B cell (primary cell): Measurements from ENCODE around the gene CLCNKA. TPM values are rescaled to one million over a fixed set of nuclear protein-coding genes. Genes with fewer than 3 reads are reported as not detected.

Source experiments
- ATAC-seq: fragments of 200-7000 bp; cut with Tn5 transposase; one replicate; pipeline ENCODE4 v1.10.0; 2021; ENCODE audit warnings: low read depth, mild to moderate bottlenecking, moderate number of reproducible peaks, moderate library complexity
- CTCF ChIA-PET: fragments of 350-600 bp; sonication (Branson Sonifier 250); formaldehyde crosslinking; loops from one replicate; lab custom pipeline; 2021; ENCODE audit warnings: antibody characterized with exemption, inconsistent platforms; lab: Charles Lee
- POLR2A ChIA-PET: fragments of 350-600 bp; sonication (Branson Sonifier 250); formaldehyde crosslinking; loops from one replicate; lab custom pipeline; 2021; ENCODE audit warnings: antibody characterized with exemption; lab: Charles Lee
- DNase-seq: peaks from one replicate; pipeline ENCODE4 v3.0.0; 2013
- H2AFZ ChIP-seq: 2 replicates; pipeline ENCODE4 v1.6.1; 2012; ENCODE audit warnings: mild to moderate bottlenecking, low read depth, low read length; ENCODE audit not compliant: insufficient read depth, poor library complexity, severe bottlenecking
- H3K27ac ChIP-seq, 2 donors: 1 replicate in 1 of 2; 2 replicates in 1 of 2; pipeline ENCODE4 v1.5.1; 2012 to 2013; ENCODE audit warnings: low read length in 2 of 2, mild to moderate bottlenecking in 2 of 2, moderate library complexity in 1 of 2
- H3K27me3 ChIP-seq, 4 experiments: fragments of 200-600 bp in 1 of 4; sonication (generic) in 1 of 4; replicated peaks in 1 of 4; 1 replicate in 2 of 4; 2 replicates in 2 of 4; pipeline versions ENCODE4 v1.6.1 to v1.7.0; 2013 to 2016; ENCODE audit warnings: low read length in 3 of 4, mild to moderate bottlenecking in 2 of 4, mixed read lengths in 1 of 4, moderate library complexity in 1 of 4; ENCODE audit not compliant: insufficient read depth in 4 of 4, control insufficient read depth in 3 of 4; ENCODE audit errors: control extremely low read depth in 1 of 4
- H3K36me3 ChIP-seq, 2 experiments: replicated peaks in 1 of 2; 1 replicate in 1 of 2; 2 replicates in 1 of 2; pipeline versions ENCODE4 v1.6.1 to v1.7.1; 2013; ENCODE audit warnings: low read length in 1 of 2; ENCODE audit not compliant: insufficient read depth in 2 of 2, control insufficient read depth in 1 of 2; ENCODE audit errors: control extremely low read depth in 1 of 2, extremely low read depth in 1 of 2
- H3K4me1 ChIP-seq, 2 donors: fragments of 200-600 bp in 1 of 2; sonication (generic) in 1 of 2; 1 replicate in 1 of 2; 2 replicates in 1 of 2; pipeline versions ENCODE4 v1.5.1 to v1.6.1; 2013 to 2017; ENCODE audit warnings: low read length in 2 of 2; ENCODE audit not compliant: control insufficient read depth in 2 of 2, insufficient read depth in 2 of 2
- H3K4me2 ChIP-seq: replicated peaks from 2 replicates; pipeline ENCODE3; 2012; ENCODE audit warnings: mild to moderate bottlenecking, low read depth, low read length; ENCODE audit not compliant: poor library complexity, severe bottlenecking
- H3K4me3 ChIP-seq, 5 experiments: fragments of 200-600 bp in 1 of 5; sonication (generic) in 1 of 5; 1 replicate in 3 of 5; 2 replicates in 2 of 5; pipeline versions ENCODE4 v1.5.1 to v1.7.0; 2011 to 2016; ENCODE audit warnings: low read length in 4 of 5, mild to moderate bottlenecking in 4 of 5, low read depth in 2 of 5, control low read depth in 1 of 5, moderate library complexity in 1 of 5; ENCODE audit not compliant: insufficient read depth in 1 of 5; ENCODE audit errors: control extremely low read depth in 1 of 5, extremely low read depth in 1 of 5
- H3K79me2 ChIP-seq: fragments of 200-600 bp; sonication (generic); one replicate; pipeline ENCODE4 v1.6.0; 2016; ENCODE audit warnings: low read length; ENCODE audit not compliant: control insufficient read depth, insufficient read depth
- H3K9ac ChIP-seq: fragments of 200-600 bp; sonication (generic); 2 replicates; pipeline ENCODE4 v1.6.1; 2017; ENCODE audit warnings: mild to moderate bottlenecking, low read length, moderate library complexity
- H3K9me3 ChIP-seq, 3 donors: one replicate each; pipeline versions ENCODE4 v1.6.1 to v1.7.1; 2013; ENCODE audit warnings: low read length in 2 of 3; ENCODE audit not compliant: control insufficient read depth in 2 of 3, insufficient read depth in 1 of 3; ENCODE audit errors: control extremely low read depth in 1 of 3
- H4K20me1 ChIP-seq: 2 replicates; pipeline ENCODE4 v1.6.0; 2012; ENCODE audit warnings: mild to moderate bottlenecking, low read length; ENCODE audit not compliant: insufficient read depth, control insufficient read depth, poor library complexity, severe bottlenecking
- H3K27ac Mint-ChIP-seq: one replicate; pipeline ENCODE4 v1.8.0; 2021; ENCODE audit warnings: mixed read lengths
- H3K27me3 Mint-ChIP-seq: one replicate; pipeline ENCODE4 v1.8.0; 2021; ENCODE audit warnings: mixed read lengths
- H3K4me1 Mint-ChIP-seq: one replicate; pipeline ENCODE4 v1.8.0; 2021; ENCODE audit warnings: mixed read lengths
- H3K4me3 Mint-ChIP-seq: one replicate; pipeline ENCODE4 v1.8.0; 2021; ENCODE audit warnings: mixed read lengths
- H3K9me3 Mint-ChIP-seq: one replicate; pipeline ENCODE4 v1.8.0; 2022; ENCODE audit warnings: mixed read lengths; ENCODE audit not compliant: insufficient read depth
- EZH2 ChIP-seq: IDR thresholded peaks from 2 replicates; pipeline ENCODE4 v1.6.1; 2012; ENCODE audit warnings: borderline replicate concordance, low read depth, mild to moderate bottlenecking, moderate library complexity, low read length; ENCODE audit not compliant: insufficient read depth, poor library complexity, severe bottlenecking
- WGBS: methylation state at CpG from one replicate; pipeline ENCODE4 v1.1.5; 2013; ENCODE audit warnings: missing lambda C conversion rate; ENCODE audit not compliant: insufficient coverage; 5-methylcytosine and 5-hydroxymethylcytosine counted together
- intact Hi-C: fragments of 100-400 bp; cut with micrococcal nuclease; formaldehyde crosslinking; loops from one replicate; pipeline ENCODE4 v1.10.0; 2022
- polyA plus RNA-seq: library from polyadenylated mRNA; depleted of rRNA; stranded (reverse); fragments of >200 nt; gene quantifications from 2 replicates; pipeline ENCODE4 v1.2.3, GENCODE V29; 2012
- total RNA-seq, 2 donors: library from RNA; stranded (reverse); fragments of 120-200 nt in 1 of 2; gene quantifications; 1 replicate in 1 of 2; 2 replicates in 1 of 2; pipeline versions ENCODE4 v1.2.3 to v1.2.4, GENCODE V29; 2013 to 2022
- TF ChIP-seq, protein P1 (sequence below): fragments of 200-600 bp; IDR thresholded peaks from one replicate; pipeline ENCODE4 v1.8.0; 2022; ENCODE audit warnings: antibody characterized with exemption, mild to moderate bottlenecking

The CLCNKA gene
- total and polyA plus RNA-seq, 2 donors (not counting 1 experiment from before 2014, with no cell fraction given): 0.03 TPM; not detected in 1

DNA sequence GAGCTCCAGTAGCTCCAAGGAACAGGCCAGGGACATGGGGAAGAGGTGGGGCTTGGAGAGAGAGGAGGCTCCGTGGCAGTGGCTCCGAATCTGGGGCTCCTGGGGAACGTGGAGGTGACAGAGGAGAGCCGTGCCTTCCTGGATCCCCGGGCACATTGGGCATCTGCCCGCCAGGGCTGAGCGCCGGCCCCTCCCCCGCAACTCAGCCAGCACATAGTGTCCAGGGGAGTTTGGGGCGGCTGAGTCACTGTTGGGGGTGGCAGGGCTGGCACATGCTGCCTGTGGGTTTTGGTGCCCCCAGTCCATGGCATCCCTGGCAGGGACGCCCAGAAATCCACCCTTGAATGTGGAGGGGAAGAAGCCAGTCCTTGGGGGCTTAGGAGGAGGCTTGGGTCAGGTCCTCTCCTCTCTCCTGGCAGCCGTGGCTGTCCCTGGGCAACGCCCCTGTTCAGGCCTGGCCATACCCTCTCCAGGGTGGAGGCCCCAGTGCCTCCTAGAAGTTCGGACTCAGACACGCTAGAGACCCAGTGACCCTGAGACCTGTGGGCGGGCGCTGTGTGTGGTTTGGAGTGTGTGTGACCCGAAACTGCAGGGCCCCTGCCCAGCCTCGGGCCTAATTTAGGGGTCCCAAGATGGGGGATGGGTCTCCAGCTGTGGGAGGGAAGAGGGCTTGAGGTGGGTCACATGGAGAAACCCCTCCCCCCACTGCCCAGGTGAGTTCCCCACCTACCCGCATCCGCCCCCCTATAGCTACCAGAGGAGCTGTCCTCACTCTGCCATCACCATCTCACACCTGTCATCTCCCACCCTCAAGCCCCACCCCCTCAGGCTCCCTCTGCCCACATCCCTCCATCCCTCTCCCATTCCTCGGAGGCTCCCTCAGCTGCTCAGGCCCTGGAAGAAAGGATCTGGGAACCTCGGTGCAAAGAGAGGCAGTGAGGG lies 5.6 kb upstream of the CLCNKA start:
- Histone ChIP-seq H4K20me1 (no peaks in the 10 kb centered on the region), H3K79me2 (no peaks in the 10 kb centered on the region), H3K9ac (no peak overlapping the region), H2AFZ (no peak overlapping the region), H3K4me2 (no peak overlapping the region), H3K4me3 (no peak overlapping the region), H3K27ac (no peak overlapping the region), H3K27me3 (no peaks in the 10 kb centered on the region), H3K4me1 (peaks cover 18 to 32% of the 10 kb centered on the region in 2 donors), H3K36me3 (no peaks in the 10 kb centered on the region), H3K9me3 (no peaks in the 10 kb centered on the region)
- no peaks in the 10 kb centered on the region for H3K9me3 Mint-ChIP-seq
- intact Hi-C loops: no loop called here
- ATAC-seq (no peak), DNase-seq (no peak)
- no peak for TF ChIP-seq EZH2
- TF ChIP-seq, protein P1, sequence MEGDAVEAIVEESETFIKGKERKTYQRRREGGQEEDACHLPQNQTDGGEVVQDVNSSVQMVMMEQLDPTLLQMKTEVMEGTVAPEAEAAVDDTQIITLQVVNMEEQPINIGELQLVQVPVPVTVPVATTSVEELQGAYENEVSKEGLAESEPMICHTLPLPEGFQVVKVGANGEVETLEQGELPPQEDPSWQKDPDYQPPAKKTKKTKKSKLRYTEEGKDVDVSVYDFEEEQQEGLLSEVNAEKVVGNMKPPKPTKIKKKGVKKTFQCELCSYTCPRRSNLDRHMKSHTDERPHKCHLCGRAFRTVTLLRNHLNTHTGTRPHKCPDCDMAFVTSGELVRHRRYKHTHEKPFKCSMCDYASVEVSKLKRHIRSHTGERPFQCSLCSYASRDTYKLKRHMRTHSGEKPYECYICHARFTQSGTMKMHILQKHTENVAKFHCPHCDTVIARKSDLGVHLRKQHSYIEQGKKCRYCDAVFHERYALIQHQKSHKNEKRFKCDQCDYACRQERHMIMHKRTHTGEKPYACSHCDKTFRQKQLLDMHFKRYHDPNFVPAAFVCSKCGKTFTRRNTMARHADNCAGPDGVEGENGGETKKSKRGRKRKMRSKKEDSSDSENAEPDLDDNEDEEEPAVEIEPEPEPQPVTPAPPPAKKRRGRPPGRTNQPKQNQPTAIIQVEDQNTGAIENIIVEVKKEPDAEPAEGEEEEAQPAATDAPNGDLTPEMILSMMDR: no peak
- CTCF ChIA-PET: interaction anchor here (0.9 to 3.6 kb wide), 2 partner anchors 8 to 1432 kb away, joined by 3 to 15 read pairs; no protein-coding TSS in a partner anchor
- no peaks in the 10 kb centered on the region for H3K27me3 Mint-ChIP-seq
- POLR2A ChIA-PET: interaction anchor here (0.6 kb wide), 1 partner anchor 151 kb away, joined by 3 read pairs; no protein-coding TSS in a partner anchor
- no peak overlapping the region for H3K4me3 Mint-ChIP-seq
- peaks cover 28% of the 10 kb centered on the region for H3K4me1 Mint-ChIP-seq
- H3K27ac Mint-ChIP-seq: no peak overlapping the region
- 87% methylated on average over 17 of the region's 23 CpGs for WGBS

DNA sequence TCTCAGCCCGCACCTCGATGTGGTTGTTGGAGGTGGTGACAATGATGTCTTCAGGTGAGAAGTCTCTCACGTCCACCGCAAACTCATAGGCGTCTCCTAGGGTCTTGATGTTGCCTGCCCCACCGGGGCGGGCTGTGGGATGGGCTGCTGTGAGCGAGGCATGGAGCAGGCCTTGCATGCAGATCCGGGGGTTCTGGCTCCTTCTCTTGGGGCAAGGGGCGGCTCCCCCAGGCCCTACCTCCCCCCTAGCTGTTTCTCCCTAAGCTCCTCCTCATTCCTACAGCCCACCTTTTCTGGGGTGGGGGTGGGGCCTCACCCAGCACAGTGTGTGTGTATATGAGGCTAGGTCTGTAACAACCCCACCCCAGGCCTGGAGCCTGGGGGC lies 4.8 kb upstream of the CLCNKA start:
- 86% methylated on average over 8 of the region's 10 CpGs for WGBS
- H3K36me3 ChIP-seq: no peaks in the 10 kb centered on the region
- TF ChIP-seq, protein P1: no peak
- TF ChIP-seq EZH2: no peak
- no peak overlapping the region for H3K4me3 Mint-ChIP-seq
- H3K4me2 ChIP-seq: no peak overlapping the region
- ATAC-seq (no peak), DNase-seq (no peak)
- H3K9me3 ChIP-seq: no peaks in the 10 kb centered on the region
- no peak overlapping the region for H3K27ac ChIP-seq
- ChIA-PET CTCF (interaction anchor here (0.9 to 3.6 kb wide), 2 partner anchors 9 to 1431 kb away, joined by 3 to 15 read pairs; no protein-coding TSS in a partner anchor), POLR2A (interaction anchor here (0.6 kb wide), 1 partner anchor 150 kb away, joined by 3 read pairs; no protein-coding TSS in a partner anchor)
- H3K79me2 ChIP-seq: no peaks in the 10 kb centered on the region
- peaks cover 7% of the 10 kb centered on the region for H3K27me3 Mint-ChIP-seq
- H3K4me1 Mint-ChIP-seq: peaks cover 27% of the 10 kb centered on the region
- no peak overlapping the region for H3K4me3 ChIP-seq
- no peaks in the 10 kb centered on the region for H3K9me3 Mint-ChIP-seq
- no peaks in the 10 kb centered on the region for H4K20me1 ChIP-seq
- H3K27me3 ChIP-seq: no peaks in the 10 kb centered on the region
- H3K27ac Mint-ChIP-seq: no peak overlapping the region
- intact Hi-C loops: no loop called here
- H3K4me1 ChIP-seq: peaks cover 18 to 32% of the 10 kb centered on the region in 2 donors
- H3K9ac ChIP-seq: no peak overlapping the region
- no peak overlapping the region for H2AFZ ChIP-seq
